DND-41 (cell line): Measurements from ENCODE around the gene TMEM30B.

ENCODE experiments used
- EZH2 ChIP-seq: IDR thresholded peaks from 3 replicates; pipeline ENCODE4 v1.6.1; 2012; ENCODE audit warnings: borderline replicate concordance, low read depth, mild to moderate bottlenecking, moderate library complexity, low read length, inconsistent platforms; ENCODE audit not compliant: severe bottlenecking
- TF ChIP-seq, protein P1 (sequence below): IDR thresholded peaks from 2 replicates; pipeline ENCODE4 v1.5.1; 2012; ENCODE audit warnings: borderline replicate concordance, low read length, moderate library complexity, mild to moderate bottlenecking; ENCODE audit not compliant: poor library complexity, severe bottlenecking; ENCODE audit errors: extremely low read depth

DNA sequence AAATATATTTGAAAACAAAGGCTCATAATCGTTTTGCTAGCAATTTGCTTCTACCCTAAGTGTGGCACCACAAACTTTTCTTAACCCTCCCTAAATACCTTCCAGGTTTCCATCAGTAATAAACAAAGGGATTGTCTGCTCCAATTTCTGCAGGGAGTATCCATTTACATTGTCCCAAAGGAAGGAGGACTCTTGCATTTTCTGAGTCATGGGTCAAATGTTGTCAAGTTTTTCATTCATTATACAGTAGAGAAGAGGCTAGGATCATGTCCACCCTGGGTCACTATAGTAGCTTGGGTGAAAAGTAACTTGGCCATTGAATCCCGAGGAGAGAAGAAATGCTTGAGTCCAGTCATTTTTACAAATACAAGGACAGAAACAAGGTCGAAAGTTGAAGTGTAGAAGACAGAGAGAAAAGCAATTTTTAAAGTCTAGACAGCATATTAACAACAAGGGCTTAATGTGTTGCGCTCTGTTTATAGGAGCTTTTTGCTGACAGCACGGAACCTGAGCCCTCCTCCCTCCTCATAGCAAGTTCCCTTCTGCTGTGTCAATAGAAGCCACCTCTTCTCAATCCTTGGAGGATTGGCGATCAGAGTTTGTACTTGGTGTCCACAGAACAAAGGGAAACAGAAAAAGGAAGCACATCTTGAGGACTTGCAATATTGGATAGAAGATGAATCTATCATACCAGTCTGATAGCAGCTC, 53.1 kb downstream of the TMEM30B start:
- TF ChIP-seq, protein P1, sequence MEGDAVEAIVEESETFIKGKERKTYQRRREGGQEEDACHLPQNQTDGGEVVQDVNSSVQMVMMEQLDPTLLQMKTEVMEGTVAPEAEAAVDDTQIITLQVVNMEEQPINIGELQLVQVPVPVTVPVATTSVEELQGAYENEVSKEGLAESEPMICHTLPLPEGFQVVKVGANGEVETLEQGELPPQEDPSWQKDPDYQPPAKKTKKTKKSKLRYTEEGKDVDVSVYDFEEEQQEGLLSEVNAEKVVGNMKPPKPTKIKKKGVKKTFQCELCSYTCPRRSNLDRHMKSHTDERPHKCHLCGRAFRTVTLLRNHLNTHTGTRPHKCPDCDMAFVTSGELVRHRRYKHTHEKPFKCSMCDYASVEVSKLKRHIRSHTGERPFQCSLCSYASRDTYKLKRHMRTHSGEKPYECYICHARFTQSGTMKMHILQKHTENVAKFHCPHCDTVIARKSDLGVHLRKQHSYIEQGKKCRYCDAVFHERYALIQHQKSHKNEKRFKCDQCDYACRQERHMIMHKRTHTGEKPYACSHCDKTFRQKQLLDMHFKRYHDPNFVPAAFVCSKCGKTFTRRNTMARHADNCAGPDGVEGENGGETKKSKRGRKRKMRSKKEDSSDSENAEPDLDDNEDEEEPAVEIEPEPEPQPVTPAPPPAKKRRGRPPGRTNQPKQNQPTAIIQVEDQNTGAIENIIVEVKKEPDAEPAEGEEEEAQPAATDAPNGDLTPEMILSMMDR, result no peak
- TF ChIP-seq EZH2, result no peak
